RWPE2 (cell line): ENCODE measurements around the gene FYCO1.

ENCODE experiments used
- ATAC-seq: fragments of 200-7000 bp; cut with Tn5 transposase; 3 replicates; pipeline ENCODE4 v1.9.1; 2021; ENCODE audit warnings: low read depth
- DNase-seq: peaks from one replicate; pipeline ENCODE4 v3.0.0-alpha.2; 2020; ENCODE audit warnings: low spot score
- H3K27ac ChIP-seq: fragments of 450-650 bp; 2 replicates; pipeline ENCODE4 v1.5.1; 2017; ENCODE audit warnings: mild to moderate bottlenecking; ENCODE audit not compliant: poor library complexity, severe bottlenecking
- H3K27me3 ChIP-seq: fragments of 250-450 bp; sonication (Bioruptor Pico); 2 replicates; pipeline ENCODE4 v1.5.1; 2021; ENCODE audit warnings: mild to moderate bottlenecking, moderate library complexity; ENCODE audit not compliant: insufficient read depth, poor library complexity, severe bottlenecking
- H3K36me3 ChIP-seq: fragments of 250-450 bp; sonication (Bioruptor Pico); 2 replicates; pipeline ENCODE4 v1.5.1; 2020; ENCODE audit warnings: low read depth, mild to moderate bottlenecking, moderate library complexity
- H3K4me1 ChIP-seq: fragments of 250-450 bp; sonication (Bioruptor Pico); 2 replicates; pipeline ENCODE4 v1.5.1; 2021; ENCODE audit warnings: mild to moderate bottlenecking, moderate library complexity; ENCODE audit not compliant: insufficient read depth, poor library complexity, severe bottlenecking
- H3K4me3 ChIP-seq: fragments of 250-450 bp; sonication (Bioruptor Pico); 2 replicates; pipeline ENCODE4 v1.5.1; 2021; ENCODE audit warnings: mild to moderate bottlenecking, moderate library complexity; ENCODE audit not compliant: severe bottlenecking
- H3K9me3 ChIP-seq: fragments of 250-450 bp; sonication (Bioruptor Pico); 2 replicates; pipeline ENCODE4 v1.5.1; 2021; ENCODE audit warnings: mild to moderate bottlenecking, moderate library complexity; ENCODE audit not compliant: severe bottlenecking
- CTCF ChIP-seq: fragments of 450-650 bp; IDR thresholded peaks from one replicate; pipeline ENCODE4 v1.5.1; 2017; ENCODE audit warnings: mild to moderate bottlenecking, moderate library complexity; ENCODE audit not compliant: poor library complexity, severe bottlenecking

The FYCO1 gene

GRCh38 chr3:45953536-45953935 is 42.1 kb downstream of the FYCO1 start:
- H3K36me3 ChIP-seq, result peaks cover 53% of the 10 kb centered on the region
- no peak overlapping the region for H3K4me3 ChIP-seq
- DNase-seq (no peak), ATAC-seq (no peak)
- H3K9me3 ChIP-seq, result no peaks in the 10 kb centered on the region
- no peaks in the 10 kb centered on the region for H3K27me3 ChIP-seq
- no peak overlapping the region for H3K27ac ChIP-seq
- no peak for TF ChIP-seq CTCF
- H3K4me1 ChIP-seq, result peaks cover 6% of the 10 kb centered on the region

GRCh38 chr3:45952456-45952855 is 43.2 kb downstream of the FYCO1 start:
- Histone ChIP-seq H3K4me3 (no peak overlapping the region), H3K36me3 (peaks cover 43% of the 10 kb centered on the region), H3K4me1 (peaks cover 6% of the 10 kb centered on the region), H3K27me3 (no peaks in the 10 kb centered on the region), H3K27ac (no peak overlapping the region), H3K9me3 (no peaks in the 10 kb centered on the region)
- DNase-seq (no peak), ATAC-seq (no peak)
- no peak for TF ChIP-seq CTCF

GRCh38 chr3:45951946-45952345 is 43.7 kb downstream of the FYCO1 start:
- TF ChIP-seq CTCF, result no peak
- H3K4me3 ChIP-seq, result no peak overlapping the region
- no peak overlapping the region for H3K27ac ChIP-seq
- H3K4me1 ChIP-seq, result peaks cover 6% of the 10 kb centered on the region
- ATAC-seq (no peak), DNase-seq (no peak)
- peaks cover 42% of the 10 kb centered on the region for H3K36me3 ChIP-seq
- H3K9me3 ChIP-seq, result no peaks in the 10 kb centered on the region
- H3K27me3 ChIP-seq, result no peaks in the 10 kb centered on the region

GRCh38 chr3:45950686-45951600 is 44.7 kb downstream of the FYCO1 start:
- ATAC-seq (no peak), DNase-seq (no peak)
- no peaks in the 10 kb centered on the region for H3K4me1 ChIP-seq
- H3K27ac ChIP-seq, result no peak overlapping the region
- H3K4me3 ChIP-seq, result no peak overlapping the region
- no peaks in the 10 kb centered on the region for H3K9me3 ChIP-seq
- TF ChIP-seq CTCF, result no peak
- peaks cover 39% of the 10 kb centered on the region for H3K36me3 ChIP-seq
- no peaks in the 10 kb centered on the region for H3K27me3 ChIP-seq

- no peak overlapping the region for H3K4me3 ChIP-seq
- no peak for TF ChIP-seq CTCF
- no peaks in the 10 kb centered on the region for H3K4me1 ChIP-seq
- H3K9me3 ChIP-seq, result no peaks in the 10 kb centered on the region
- peaks cover 36% of the 10 kb centered on the region for H3K36me3 ChIP-seq
- H3K27me3 ChIP-seq, result no peaks in the 10 kb centered on the region
- H3K27ac ChIP-seq, result no peak overlapping the region
- DNase-seq (no peak), ATAC-seq (no peak)
Observed at GRCh38 chr3:45950131-45950530, 45.5 kb downstream of the FYCO1 start.
